ENCODE data around the gene DOCK2. TPM values are rescaled to one million over a fixed set of nuclear protein-coding genes. Genes with fewer than 3 reads are reported as not detected.

DOCK2 gene
- total and polyA plus RNA-seq, 2 donors = 4.1 to 19.1 TPM

DNA sequence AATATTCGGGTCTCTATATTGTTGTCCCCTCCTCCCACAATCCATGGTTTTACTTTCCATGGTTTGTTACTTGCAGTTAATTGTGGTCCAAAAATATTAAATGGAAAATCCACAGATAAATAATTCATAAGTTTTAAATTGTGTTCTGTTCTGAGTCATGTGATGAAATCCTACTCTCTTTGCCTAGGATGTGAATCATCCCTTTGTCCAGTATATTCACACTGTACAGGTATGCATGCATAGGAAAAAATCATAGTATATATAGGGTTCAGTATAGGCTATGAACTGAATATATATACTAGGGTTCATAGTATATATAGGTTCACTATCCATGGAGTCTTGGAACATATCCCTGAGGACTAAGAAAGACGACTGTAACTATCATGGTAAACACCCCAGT is 323.6 kb downstream of the DOCK2 start:
- H3K36me3 ChIP-seq (ENCODE audit: insufficient read depth) = no peaks in the 10 kb centered on the region
- WGBS = 92% methylated on average over 2 of the region's 2 CpGs
- DNase-seq (ENCODE audit: extremely low spot score) = no peak
- no peak overlapping the region for H3K27ac ChIP-seq (ENCODE audit: low read depth)
- no peaks in the 10 kb centered on the region for H3K4me1 ChIP-seq (ENCODE audit: insufficient read depth)
- no peak overlapping the region for H3K4me3 ChIP-seq (ENCODE audit: low read depth, low read length)

- no peaks in the 10 kb centered on the region for H3K4me1 ChIP-seq (ENCODE audit: insufficient read depth)
- DNase-seq (ENCODE audit: extremely low spot score) = no peak
- 66% methylated on average over 5 of the region's 5 CpGs for WGBS
- no peaks in the 10 kb centered on the region for H3K36me3 ChIP-seq (ENCODE audit: insufficient read depth)
- no peak overlapping the region for H3K4me3 ChIP-seq (ENCODE audit: low read depth, low read length)
- no peak overlapping the region for H3K27ac ChIP-seq (ENCODE audit: low read depth)
These were observed 327.2 kb downstream of the DOCK2 start for GRCh38 chr5:169964246-169964645.

DNA sequence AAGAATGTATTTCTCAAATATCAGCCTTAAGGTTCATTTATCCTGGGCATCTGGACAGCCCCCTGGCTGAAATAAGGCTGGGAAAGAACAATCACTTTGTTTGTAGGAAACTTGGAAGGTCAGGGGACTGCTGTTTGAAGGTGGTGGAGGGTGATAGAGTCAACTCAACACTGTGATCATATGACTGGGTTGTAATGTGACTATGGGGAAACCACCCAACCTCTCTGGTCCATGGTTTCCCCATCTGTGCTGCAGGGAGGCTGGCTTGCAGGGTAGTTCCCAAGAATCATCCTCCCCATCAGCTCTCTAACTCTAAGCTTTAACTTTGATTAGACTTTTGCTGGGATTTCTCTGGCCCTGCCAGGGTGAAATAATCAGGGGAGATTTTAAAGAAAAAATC is 333.3 kb downstream of the DOCK2 start:
- no peaks in the 10 kb centered on the region for H3K4me1 ChIP-seq (ENCODE audit: insufficient read depth)
- H3K27ac ChIP-seq (ENCODE audit: low read depth) = no peak overlapping the region
- H3K36me3 ChIP-seq (ENCODE audit: insufficient read depth) = no peaks in the 10 kb centered on the region
- no peak overlapping the region for H3K4me3 ChIP-seq (ENCODE audit: low read depth, low read length)
- DNase-seq (ENCODE audit: extremely low spot score) = no peak

DNA sequence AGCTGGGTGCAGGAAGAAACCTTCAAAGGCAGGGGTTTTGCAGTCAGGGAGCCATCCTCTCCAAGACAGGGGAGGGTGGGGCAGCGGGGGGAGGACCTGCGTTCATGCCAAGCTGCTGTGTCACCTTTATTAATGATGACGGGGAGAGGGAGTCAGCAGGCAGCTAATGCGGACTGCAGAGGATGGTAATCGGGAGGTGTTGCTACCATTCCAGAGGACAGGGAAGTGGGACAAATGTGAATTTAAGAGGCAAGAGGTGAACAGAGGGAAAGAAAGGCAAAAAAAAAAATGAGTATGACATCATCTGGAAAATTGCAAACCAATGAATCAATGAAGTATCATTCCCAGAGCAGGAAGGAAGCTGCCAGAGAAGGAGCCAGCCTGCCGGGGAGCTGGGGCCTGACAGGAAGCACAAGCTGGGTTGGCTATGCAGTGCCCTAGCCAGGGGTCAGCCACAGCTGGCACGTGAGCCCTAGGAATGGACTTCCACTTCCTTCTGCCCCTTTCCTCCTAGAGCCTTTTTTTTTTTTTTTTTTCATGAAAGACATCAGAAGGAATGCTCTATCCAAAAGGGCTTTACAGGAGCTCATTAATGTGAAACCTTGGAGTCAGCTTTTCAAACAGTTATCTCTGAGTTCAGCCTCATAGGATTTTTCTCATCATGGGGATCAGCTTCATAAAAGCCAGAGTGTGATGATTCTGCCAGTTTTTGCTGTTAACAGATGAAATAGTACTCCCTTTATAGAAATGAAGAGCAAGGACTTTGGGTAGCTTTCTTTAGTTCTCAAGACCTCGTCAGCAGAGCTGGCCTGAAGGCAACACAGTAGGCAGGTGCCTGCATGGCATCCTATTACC is 334.1 kb downstream of the DOCK2 start:
- no peaks in the 10 kb centered on the region for H3K36me3 ChIP-seq (ENCODE audit: insufficient read depth)
- 50% methylated on average over 8 of the region's 8 CpGs for WGBS
- H3K27ac ChIP-seq (ENCODE audit: low read depth) = no peak overlapping the region
- H3K4me1 ChIP-seq (ENCODE audit: insufficient read depth) = no peaks in the 10 kb centered on the region
- DNase-seq (ENCODE audit: extremely low spot score) = no peak
- H3K4me3 ChIP-seq (ENCODE audit: low read depth, low read length) = no peak overlapping the region

DNA sequence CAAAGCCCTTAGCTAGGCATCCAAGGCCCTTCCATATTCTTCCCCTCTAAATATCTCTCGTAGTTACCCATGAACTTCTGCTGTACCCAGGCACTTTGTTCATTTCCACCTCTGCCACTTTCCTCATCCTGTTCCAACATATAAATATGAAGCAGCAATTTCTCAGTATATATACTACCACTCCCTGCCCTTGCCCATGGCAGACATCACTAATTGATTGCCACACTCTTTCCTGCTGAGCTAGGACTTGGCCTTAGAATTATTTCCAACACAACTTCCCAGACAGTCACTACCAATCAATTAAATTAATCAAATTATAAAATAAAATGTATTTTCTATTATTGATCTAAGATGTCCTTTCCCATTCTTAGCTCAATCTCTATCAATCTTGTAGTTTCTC is 334.7 kb downstream of the DOCK2 start:
- Histone ChIP-seq H3K36me3 (ENCODE audit: insufficient read depth) (no peaks in the 10 kb centered on the region), H3K4me1 (ENCODE audit: insufficient read depth) (no peaks in the 10 kb centered on the region), H3K27ac (ENCODE audit: low read depth) (no peak overlapping the region), H3K4me3 (ENCODE audit: low read depth, low read length) (no peak overlapping the region)
- 93% methylated on average over 1 of the region's 1 CpG for WGBS
- no peak for DNase-seq (ENCODE audit: extremely low spot score)

- Histone ChIP-seq H3K4me3 (ENCODE audit: low read depth, low read length) (no peak overlapping the region), H3K27ac (ENCODE audit: low read depth) (no peak overlapping the region), H3K4me1 (ENCODE audit: insufficient read depth) (no peaks in the 10 kb centered on the region), H3K36me3 (ENCODE audit: insufficient read depth) (no peaks in the 10 kb centered on the region)
- DNase-seq (ENCODE audit: extremely low spot score) = no peak
- 70% methylated on average over 3 of the region's 3 CpGs for WGBS
These were observed 336.0 kb downstream of the DOCK2 start for GRCh38 chr5:169973056-169973455.

DNA sequence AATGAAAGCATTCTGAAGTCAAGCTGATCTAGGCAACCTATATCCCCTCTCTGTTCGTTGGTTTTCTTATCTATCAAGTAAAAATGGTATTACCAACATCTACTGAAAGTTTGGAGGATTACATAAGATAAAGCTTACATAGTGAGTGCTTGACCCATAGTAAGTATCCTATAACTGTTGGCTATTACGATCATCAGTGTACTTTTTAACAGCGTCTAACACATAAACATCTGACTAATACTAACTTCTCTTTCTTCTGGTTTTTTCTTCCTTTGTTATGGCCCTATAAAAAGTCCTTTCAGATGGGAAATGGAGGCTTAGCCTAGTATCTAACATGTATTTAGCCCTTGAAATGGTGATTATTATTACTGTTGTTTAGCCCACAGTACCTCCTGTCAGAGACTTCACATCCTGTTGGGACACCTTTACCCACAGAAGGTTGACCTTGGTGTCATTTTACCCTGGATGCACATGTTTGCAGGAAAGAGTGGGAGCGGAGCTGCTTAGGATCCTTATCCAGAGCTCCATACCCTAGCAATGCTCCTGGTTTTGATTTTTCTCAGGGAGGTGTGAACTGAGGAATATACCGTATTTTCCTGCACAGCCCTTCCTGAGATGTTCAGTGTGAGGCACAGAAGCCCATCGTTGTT is 337.2 kb downstream of the DOCK2 start:
- no peak for DNase-seq (ENCODE audit: extremely low spot score)
- Histone ChIP-seq H3K4me1 (ENCODE audit: insufficient read depth) (no peaks in the 10 kb centered on the region), H3K27ac (ENCODE audit: low read depth) (no peak overlapping the region), H3K4me3 (ENCODE audit: low read depth, low read length) (no peak overlapping the region), H3K36me3 (ENCODE audit: insufficient read depth) (no peaks in the 10 kb centered on the region)
- WGBS = 46% methylated on average over 6 of the region's 6 CpGs

- DNase-seq (ENCODE audit: extremely low spot score) = no peak
- peaks cover 2% of the 10 kb centered on the region for H3K4me1 ChIP-seq (ENCODE audit: insufficient read depth)
- no peak overlapping the region for H3K4me3 ChIP-seq (ENCODE audit: low read depth, low read length)
- no peaks in the 10 kb centered on the region for H3K36me3 ChIP-seq (ENCODE audit: insufficient read depth)
- H3K27ac ChIP-seq (ENCODE audit: low read depth) = no peak overlapping the region
- 53% methylated on average over 7 of the region's 7 CpGs for WGBS
These were observed 341.6 kb downstream of the DOCK2 start for GRCh38 chr5:169978714-169979113.

- DNase-seq (ENCODE audit: extremely low spot score) = no peak
- H3K4me3 ChIP-seq (ENCODE audit: low read depth, low read length) = no peak overlapping the region
- H3K36me3 ChIP-seq (ENCODE audit: insufficient read depth) = no peaks in the 10 kb centered on the region
- no peak overlapping the region for H3K27ac ChIP-seq (ENCODE audit: low read depth)
- peaks cover 2% of the 10 kb centered on the region for H3K4me1 ChIP-seq (ENCODE audit: insufficient read depth)
- WGBS = 17% methylated on average over 3 of the region's 3 CpGs
These were observed 342.8 kb downstream of the DOCK2 start for GRCh38 chr5:169979871-169980270.

DNA sequence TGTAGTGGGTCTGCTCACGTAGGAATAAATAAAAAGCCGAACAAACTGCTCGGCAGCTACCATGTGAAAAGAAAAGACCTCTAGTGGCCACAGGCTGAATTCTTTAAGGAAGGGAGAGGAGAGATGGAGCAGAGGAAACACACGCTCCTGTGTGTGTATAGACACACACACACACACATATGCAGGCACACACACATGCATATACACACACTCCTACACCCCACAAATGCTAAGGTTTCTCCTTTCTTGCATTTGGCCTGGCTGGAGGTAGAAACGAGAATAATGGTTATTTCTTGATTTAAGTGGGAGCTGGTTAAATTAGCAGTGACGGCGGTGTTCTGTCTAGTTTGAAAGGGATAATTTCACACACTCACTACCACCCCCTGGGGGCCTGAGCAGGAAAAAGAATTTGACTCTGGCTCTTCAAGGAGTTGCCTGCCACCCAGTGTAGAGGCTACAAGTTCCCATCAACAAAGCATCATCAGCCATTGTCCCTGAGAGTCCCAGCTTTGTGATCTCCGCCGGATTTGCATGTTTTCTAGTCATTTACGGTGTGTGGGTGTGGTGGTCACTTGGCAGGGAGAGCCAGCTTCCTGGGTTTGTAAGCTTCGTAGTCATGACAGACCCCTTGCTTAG is 343.5 kb downstream of the DOCK2 start, which contains the start of gene INSYN2B:
TSS of gene INSYN2B (minus strand) at position 78 of the 636 bp plus-strand sequence. CDS start 96,597 bp downstream, outside the sequence.
- peak; percentile 80 for DNase-seq (ENCODE audit: extremely low spot score)
- no peak within 1 kb of the TSS for H3K4me3 ChIP-seq (ENCODE audit: low read depth, low read length)
- H3K27ac ChIP-seq (ENCODE audit: low read depth) = no peak within 1 kb of the TSS
- H3K36me3 ChIP-seq (ENCODE audit: insufficient read depth) = no peaks in the 10 kb centered on the region
- peaks cover 2% of the 10 kb centered on the region for H3K4me1 ChIP-seq (ENCODE audit: insufficient read depth)
- WGBS = 10% methylated on average over 11 of the region's 11 CpGs

GRCh38 chr5:169988206-169988605 is 351.1 kb downstream of the DOCK2 start:
- no peak overlapping the region for H3K4me3 ChIP-seq (ENCODE audit: low read depth, low read length)
- 77% methylated on average over 4 of the region's 4 CpGs for WGBS
- DNase-seq (ENCODE audit: extremely low spot score) = no peak
- H3K4me1 ChIP-seq (ENCODE audit: insufficient read depth) = no peaks in the 10 kb centered on the region
- no peaks in the 10 kb centered on the region for H3K36me3 ChIP-seq (ENCODE audit: insufficient read depth)
- H3K27ac ChIP-seq (ENCODE audit: low read depth) = no peak overlapping the region

DNA sequence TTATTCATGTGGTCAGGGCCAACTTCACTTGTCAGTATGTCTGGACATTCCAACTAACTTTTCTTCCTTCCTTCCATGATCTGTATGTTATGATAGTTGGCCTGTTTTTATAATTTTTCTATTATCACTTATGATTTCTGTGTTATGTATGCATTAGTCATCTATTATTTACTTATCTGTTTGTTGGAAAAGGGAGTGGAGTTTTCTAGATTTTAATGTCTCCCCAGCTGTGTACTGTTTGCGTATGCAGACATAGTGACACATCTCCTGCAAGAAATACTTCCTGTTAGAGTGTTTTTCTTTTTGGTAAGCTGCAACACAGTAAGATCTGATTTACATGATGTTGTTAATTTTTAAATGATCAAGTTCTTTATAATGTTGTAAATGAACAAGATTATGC is 351.9 kb downstream of the DOCK2 start:
- H3K4me1 ChIP-seq (ENCODE audit: insufficient read depth) = no peaks in the 10 kb centered on the region
- WGBS = 75% methylated on average over 1 of the region's 1 CpG
- no peak for DNase-seq (ENCODE audit: extremely low spot score)
- H3K4me3 ChIP-seq (ENCODE audit: low read depth, low read length) = no peak overlapping the region
- no peak overlapping the region for H3K27ac ChIP-seq (ENCODE audit: low read depth)
- H3K36me3 ChIP-seq (ENCODE audit: insufficient read depth) = no peaks in the 10 kb centered on the region

DNA sequence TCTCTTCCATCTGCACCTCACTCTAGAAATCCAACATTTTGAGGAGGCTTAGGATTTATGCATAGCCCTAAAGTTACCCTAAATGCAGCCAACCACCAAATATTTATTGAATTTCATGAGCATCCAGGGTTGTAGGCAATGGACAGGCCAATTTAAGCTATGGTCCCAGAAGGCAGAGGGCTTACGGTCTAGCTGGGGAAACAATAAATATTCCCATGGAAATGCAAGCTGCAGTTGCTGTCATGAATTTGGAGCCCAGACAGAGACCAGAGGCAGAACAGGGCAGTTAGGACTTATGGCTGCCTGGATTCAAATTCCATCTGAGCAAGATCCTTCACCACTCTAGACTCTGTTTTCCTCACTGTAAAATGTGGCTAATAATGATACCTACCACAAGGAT is 352.3 kb downstream of the DOCK2 start:
- H3K4me1 ChIP-seq (ENCODE audit: insufficient read depth) = no peaks in the 10 kb centered on the region
- no peak for DNase-seq (ENCODE audit: extremely low spot score)
- H3K27ac ChIP-seq (ENCODE audit: low read depth) = no peak overlapping the region
- WGBS = 37% methylated on average over 1 of the region's 1 CpG
- H3K36me3 ChIP-seq (ENCODE audit: insufficient read depth) = no peaks in the 10 kb centered on the region
- H3K4me3 ChIP-seq (ENCODE audit: low read depth, low read length) = no peak overlapping the region

Data from urinary bladder (tissue), 4 donors.